Erythroblast (primary cell): ENCODE data around the gene KCNMB2.

Source experiments
- GATA1 ChIP-seq: IDR thresholded peaks from 2 replicates; pipeline ENCODE4 v1.6.1; 2011; ENCODE audit warnings: low read depth, mild to moderate bottlenecking, control low read depth, low read length, moderate library complexity
- POLR2A ChIP-seq: IDR thresholded peaks from 2 replicates; pipeline ENCODE4 v1.6.1; 2011; ENCODE audit warnings: mild to moderate bottlenecking, low read length

GRCh38 chr3:178808748-178809147 lies 272.5 kb downstream of the KCNMB2 start:
- TF ChIP-seq POLR2A = no peak
- no peak for TF ChIP-seq GATA1
